GM10248 (cell line): ENCODE measurements around the gene MS4A15.

ENCODE experiments used
- CTCF ChIA-PET: fragments of 300-600 bp; sonication (Branson Sonifier 250); formaldehyde crosslinking; extraction: SDS; loops from one replicate; lab custom pipeline; 2021; ENCODE audit warnings: antibody characterized with exemption; lab: Yijun Ruan, JAX
- POLR2A ChIA-PET: fragments of 350-650 bp; sonication (Branson Sonifier 250); formaldehyde crosslinking; extraction: SDS; loops from one replicate; lab custom pipeline; 2020; ENCODE audit warnings: antibody characterized with exemption; lab: Yijun Ruan, JAX
- DNase-seq: peaks from one replicate; pipeline ENCODE4 v3.0.0; 2012; ENCODE audit errors: extremely low spot score
- CTCF ChIP-seq: IDR thresholded peaks from 2 replicates; pipeline ENCODE4 v1.5.1; 2012; ENCODE audit warnings: mild to moderate bottlenecking, low read depth; ENCODE audit errors: extremely low read depth, missing control alignments, control extremely low read depth

MS4A15 gene

DNA sequence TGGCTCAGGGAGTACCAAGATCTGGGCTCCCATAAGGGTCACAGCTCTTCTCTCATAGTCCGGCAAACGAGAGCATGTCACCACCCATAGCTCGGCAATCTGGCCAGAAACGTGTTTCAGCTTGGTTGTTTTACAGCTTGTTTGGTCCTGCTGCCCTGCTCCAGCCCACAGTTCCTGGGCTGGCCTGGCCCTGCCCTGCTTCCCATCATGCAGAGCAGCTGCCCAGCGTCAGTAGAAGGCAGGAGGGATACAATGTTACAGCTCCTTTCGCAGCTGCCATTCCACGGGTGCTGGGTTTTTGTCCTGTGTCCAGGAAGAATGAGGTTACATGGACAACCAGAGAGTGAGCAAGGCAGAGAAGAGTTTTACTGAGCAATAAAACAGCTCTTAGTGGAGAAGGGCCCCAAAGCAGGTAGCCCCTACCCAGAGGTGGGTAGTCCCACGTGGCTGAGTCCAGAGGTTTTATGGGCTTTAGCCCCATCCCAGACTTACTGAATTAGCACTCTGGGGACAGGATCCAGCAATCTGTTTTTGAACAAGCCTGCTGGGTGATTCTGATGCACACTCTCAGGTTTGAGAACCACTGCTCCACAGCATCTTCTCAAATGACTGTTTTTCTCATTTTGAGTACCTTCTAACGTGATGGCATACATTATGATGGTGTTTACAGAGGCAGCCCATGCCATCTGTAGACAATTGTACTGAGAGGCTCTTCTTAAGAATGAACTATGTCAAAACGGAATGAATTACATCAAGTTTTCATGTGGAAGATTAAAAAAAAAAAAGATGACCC, 37.9 kb upstream of the MS4A15 start:
- CTCF ChIA-PET, result interaction anchor here (1.1 to 1.3 kb wide), 4 partner anchors 11 to 453 kb away, joined by 3 to 5 read pairs (median 4); no protein-coding TSS in a partner anchor
- no peak for TF ChIP-seq CTCF
- no peak for DNase-seq
- POLR2A ChIA-PET, result no interaction called here

- ChIA-PET POLR2A (no interaction called here), CTCF (no interaction called here)
- TF ChIP-seq CTCF, result no peak
- no peak for DNase-seq
These were observed 37.3 kb upstream of the MS4A15 start for GRCh38 chr11:60719391-60719790.

DNA sequence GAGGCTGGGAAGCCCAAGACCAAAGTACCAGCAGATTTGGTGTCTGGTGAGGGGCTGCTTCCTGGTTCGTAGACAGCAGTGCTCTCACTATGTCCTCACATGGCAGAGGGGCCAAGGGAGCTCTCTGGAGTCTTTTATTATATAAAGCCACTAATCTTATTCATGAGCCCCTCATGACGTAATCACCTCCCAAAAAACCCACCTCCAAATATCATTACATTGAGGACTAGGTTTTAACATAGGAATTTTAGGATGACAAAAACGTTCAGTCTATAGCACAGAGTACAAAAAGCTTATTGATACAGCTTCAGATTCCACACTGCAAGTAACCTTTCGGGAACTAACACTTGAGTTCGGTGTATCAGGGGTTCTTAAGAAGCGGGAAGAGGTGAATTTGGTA, 36.2 kb upstream of the MS4A15 start:
- ChIA-PET POLR2A (no interaction called here), CTCF (interaction anchor here (0.7 to 1.4 kb wide), 4 partner anchors 12 to 46 kb away, joined by 3 to 5 read pairs (median 4); partner anchors contain the start of gene MS4A15)
- no peak for TF ChIP-seq CTCF
- no peak for DNase-seq

- POLR2A ChIA-PET, result no interaction called here
- DNase-seq, result no peak
- CTCF ChIA-PET, result interaction anchor here (1.5 kb wide), 2 partner anchors 16 to 38 kb away, joined by 3 to 5 read pairs; no protein-coding TSS in a partner anchor
- no peak for TF ChIP-seq CTCF
These were observed 32.2 kb upstream of the MS4A15 start, which contains the start of gene MS4A18 for GRCh38 chr11:60724420-60724819. Gene MS4A18, plus strand, starts transcription at chr11:60724720.

DNA sequence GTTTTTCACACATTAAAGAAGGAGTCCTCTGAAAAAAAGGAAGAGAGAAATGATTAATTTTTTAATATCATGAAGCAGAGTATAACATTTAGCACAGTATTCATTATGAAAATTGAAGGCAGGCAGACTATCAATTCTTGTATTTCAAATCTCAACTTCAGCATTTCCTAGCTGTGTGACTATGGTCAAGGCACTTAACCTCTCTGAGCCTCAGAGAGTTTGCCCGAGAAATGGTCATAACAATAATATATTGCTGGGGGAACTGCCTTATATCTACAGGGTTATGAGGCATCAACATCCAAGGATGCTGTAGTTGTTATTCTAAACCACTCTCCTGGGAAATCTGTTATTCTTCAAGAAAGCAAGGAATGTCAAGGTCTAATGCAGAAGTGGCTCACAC, 31.1 kb upstream of the MS4A15 start:
- no peak for DNase-seq
- ChIA-PET POLR2A (no interaction called here), CTCF (interaction anchor here (1.2 to 1.5 kb wide), 2 partner anchors 37 to 50 kb away, joined by 3 read pairs; no protein-coding TSS in a partner anchor)
- TF ChIP-seq CTCF, result no peak

- DNase-seq, result no peak
- ChIA-PET CTCF (no interaction called here), POLR2A (no interaction called here)
- no peak for TF ChIP-seq CTCF
These were observed 25.1 kb upstream of the MS4A15 start for GRCh38 chr11:60731586-60731985.
